Upper lobe of left lung (tissue), 6 donors: ENCODE measurements around the gene HIGD1B. TPM values are rescaled to one million over a fixed set of nuclear protein-coding genes. Genes with fewer than 3 reads are reported as not detected.

Source experiments
- ATAC-seq, 2 donors: fragments of 200-7000 bp; cut with Tn5 transposase; one replicate each; pipeline ENCODE4 v1.9.1; 2022; ENCODE audit warnings: mild to moderate bottlenecking in 2 of 2, moderate library complexity in 2 of 2; ENCODE audit not compliant: low FRiP score in 2 of 2
- DNase-seq, 2 donors: peaks; one replicate each; pipeline ENCODE4 v3.0.0-alpha.2; 2019 to 2020
- H3K27ac ChIP-seq, 4 donors: fragments of 200-600 bp; sonication (generic); one replicate each; pipeline ENCODE4 v1.5.1; 2016 to 2019
- H3K27me3 ChIP-seq, 4 donors: fragments of 200-600 bp; sonication (generic); one replicate each; pipeline ENCODE4 v1.5.1; 2017 to 2019
- H3K36me3 ChIP-seq, 4 donors: fragments of 200-600 bp; sonication (generic); one replicate each; pipeline ENCODE4 v1.5.1; 2016 to 2019
- H3K4me1 ChIP-seq, 4 donors: fragments of 200-600 bp; sonication (generic); one replicate each; pipeline ENCODE4 v1.5.1; 2018 to 2019
- H3K4me3 ChIP-seq, 4 donors: fragments of 200-600 bp; sonication (generic); one replicate each; pipeline ENCODE4 v1.5.1; 2017 to 2019; ENCODE audit warnings: mild to moderate bottlenecking in 2 of 4, moderate library complexity in 1 of 4
- H3K9me3 ChIP-seq, 4 donors: fragments of 200-600 bp; sonication (generic); one replicate each; pipeline ENCODE4 v1.5.1; 2018 to 2019
- EP300 ChIP-seq, 4 donors: sonication (generic); formaldehyde crosslinking; IDR thresholded peaks; one replicate each; pipeline ENCODE4 v1.5.1; 2017; ENCODE audit warnings: antibody characterized with exemption in 4 of 4, control low read depth in 2 of 4
- POLR2A ChIP-seq, 4 donors: fragments of 450-650 bp; IDR thresholded peaks; one replicate each; pipeline ENCODE4 v1.5.1; 2016 to 2017; ENCODE audit warnings: antibody characterized with exemption in 4 of 4, mild to moderate bottlenecking in 2 of 4
- POLR2AphosphoS5 ChIP-seq, 2 donors: sonication (generic); formaldehyde crosslinking; IDR thresholded peaks; one replicate each; pipeline ENCODE4 v1.5.1; 2017; ENCODE audit warnings: antibody characterized with exemption in 2 of 2
- WGBS, 2 donors: methylation state at CpG; one replicate each; pipeline ENCODE4 v1.1.5; 2017 to 2018; 5-methylcytosine and 5-hydroxymethylcytosine counted together
- total RNA-seq, 6 donors: library from RNA; depleted of rRNA in 4 of 6; stranded (reverse); fragments of >200 nt in 4 of 6; gene quantifications; one replicate each; pipeline versions ENCODE4 v1.1.0 to v1.2.1, GENCODE V29; 2016 to 2021
- TF ChIP-seq, protein P1 (sequence below), 6 experiments: fragments of 450-650 bp in 4 of 6; fragments of 200-600 bp in 2 of 6; sonication (generic) in 2 of 6; IDR thresholded peaks; one replicate each; pipeline ENCODE4 v1.5.1; 2016 to 2019; ENCODE audit warnings: antibody characterized with exemption in 6 of 6
- donor health status: DM: no; HTN: no; CAD: no; lungs with moderate emphysema.
- donor health status: DM: no; HTN: yes; CAD: no; lungs with severe emphysema.

HIGD1B gene
- total RNA-seq, 6 donors from 2014 or later: 1.9 to 33.3 (median 15.9) TPM; not detected in 1

DNA sequence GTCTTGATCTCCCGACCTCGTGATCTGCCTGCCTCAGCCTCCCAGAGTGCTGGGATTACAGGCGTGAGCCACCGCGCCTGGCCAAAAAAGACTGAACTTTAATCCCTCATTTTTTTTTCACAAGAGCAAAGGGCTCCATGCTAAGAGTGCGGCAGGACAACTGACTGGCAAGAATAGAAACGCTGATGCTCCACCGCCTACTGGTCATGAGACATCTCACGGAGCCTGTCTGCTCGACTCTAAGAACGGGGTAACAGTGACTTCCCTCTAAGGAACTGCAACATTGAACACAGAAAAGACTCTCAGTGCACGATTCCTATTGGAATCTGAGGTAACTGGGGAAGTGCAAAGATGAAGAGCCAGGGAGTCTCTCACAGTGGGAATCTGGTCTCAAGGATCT lies 23.9 kb downstream of the HIGD1B start:
- WGBS, 2 donors: 94 to 98% methylated on average over 12 of the region's 12 CpGs
- no peaks in the 10 kb centered on the region for H3K4me1 ChIP-seq
- H3K4me3 ChIP-seq: no peak overlapping the region
- no peak for ATAC-seq
- no peaks in the 10 kb centered on the region for H3K27me3 ChIP-seq
- DNase-seq: no peak
- no peak overlapping the region for H3K27ac ChIP-seq
- H3K36me3 ChIP-seq: peaks cover 41 to 98% (median 83%) of the 10 kb centered on the region in 4 donors
- TF ChIP-seq POLR2AphosphoS5 (IDR thresholded peaks at IDR 0.05): no peak
- TF ChIP-seq EP300 (IDR thresholded peaks at IDR 0.05): no peak
- TF ChIP-seq, protein P1, sequence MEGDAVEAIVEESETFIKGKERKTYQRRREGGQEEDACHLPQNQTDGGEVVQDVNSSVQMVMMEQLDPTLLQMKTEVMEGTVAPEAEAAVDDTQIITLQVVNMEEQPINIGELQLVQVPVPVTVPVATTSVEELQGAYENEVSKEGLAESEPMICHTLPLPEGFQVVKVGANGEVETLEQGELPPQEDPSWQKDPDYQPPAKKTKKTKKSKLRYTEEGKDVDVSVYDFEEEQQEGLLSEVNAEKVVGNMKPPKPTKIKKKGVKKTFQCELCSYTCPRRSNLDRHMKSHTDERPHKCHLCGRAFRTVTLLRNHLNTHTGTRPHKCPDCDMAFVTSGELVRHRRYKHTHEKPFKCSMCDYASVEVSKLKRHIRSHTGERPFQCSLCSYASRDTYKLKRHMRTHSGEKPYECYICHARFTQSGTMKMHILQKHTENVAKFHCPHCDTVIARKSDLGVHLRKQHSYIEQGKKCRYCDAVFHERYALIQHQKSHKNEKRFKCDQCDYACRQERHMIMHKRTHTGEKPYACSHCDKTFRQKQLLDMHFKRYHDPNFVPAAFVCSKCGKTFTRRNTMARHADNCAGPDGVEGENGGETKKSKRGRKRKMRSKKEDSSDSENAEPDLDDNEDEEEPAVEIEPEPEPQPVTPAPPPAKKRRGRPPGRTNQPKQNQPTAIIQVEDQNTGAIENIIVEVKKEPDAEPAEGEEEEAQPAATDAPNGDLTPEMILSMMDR (IDR thresholded peaks at IDR 0.05): no peak
- no peak for TF ChIP-seq POLR2A (IDR thresholded peaks at IDR 0.05)
- no peaks in the 10 kb centered on the region for H3K9me3 ChIP-seq

DNA sequence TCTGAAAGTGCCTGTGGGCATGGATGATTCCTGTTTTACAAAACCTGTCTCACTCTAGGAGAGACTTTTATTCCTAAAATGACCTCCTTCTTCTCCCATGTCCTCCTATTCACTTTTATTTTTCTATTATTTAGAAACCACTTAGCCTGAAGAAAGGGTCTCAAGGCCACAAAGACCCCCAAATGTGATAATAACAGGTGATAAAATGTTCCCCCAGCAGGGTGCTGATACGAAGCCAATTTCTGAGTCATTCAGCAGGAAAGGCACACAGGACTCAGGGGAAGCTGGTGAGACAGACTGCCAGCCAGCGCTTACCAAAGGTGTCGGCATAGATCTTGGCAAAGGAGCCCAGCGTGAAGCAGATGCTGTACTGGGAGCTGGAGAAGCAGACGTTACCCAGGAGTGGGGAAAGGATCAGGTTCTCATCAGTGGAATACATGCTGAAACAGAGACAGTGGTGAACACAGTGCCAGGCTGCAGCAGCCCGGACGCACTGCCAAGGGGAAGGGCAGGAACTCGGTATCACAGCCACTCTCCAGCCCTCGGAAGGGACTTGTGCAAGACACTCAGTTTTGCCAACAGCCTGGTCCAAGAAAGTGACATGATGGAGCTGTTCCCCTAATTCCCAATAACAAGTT lies 24.6 kb downstream of the HIGD1B start:
- Histone ChIP-seq H3K4me1 (no peaks in the 10 kb centered on the region), H3K4me3 (no peak overlapping the region), H3K27me3 (no peaks in the 10 kb centered on the region), H3K9me3 (no peaks in the 10 kb centered on the region), H3K36me3 (peaks cover 41 to 97% (median 83%) of the 10 kb centered on the region in 4 donors), H3K27ac (no peak overlapping the region)
- TF ChIP-seq EP300 (IDR thresholded peaks at IDR 0.05) (no peak), POLR2AphosphoS5 (IDR thresholded peaks at IDR 0.05) (peak in 1 of 2 donors; percentile 47), POLR2A (IDR thresholded peaks at IDR 0.05) (no peak)
- TF ChIP-seq, protein P1 (IDR thresholded peaks at IDR 0.05): no peak
- WGBS, 2 donors: 65 to 80% methylated on average over 9 of the region's 9 CpGs
- DNase-seq: no peak
- peak in 1 of 2 donors; percentile 16 for ATAC-seq

DNA sequence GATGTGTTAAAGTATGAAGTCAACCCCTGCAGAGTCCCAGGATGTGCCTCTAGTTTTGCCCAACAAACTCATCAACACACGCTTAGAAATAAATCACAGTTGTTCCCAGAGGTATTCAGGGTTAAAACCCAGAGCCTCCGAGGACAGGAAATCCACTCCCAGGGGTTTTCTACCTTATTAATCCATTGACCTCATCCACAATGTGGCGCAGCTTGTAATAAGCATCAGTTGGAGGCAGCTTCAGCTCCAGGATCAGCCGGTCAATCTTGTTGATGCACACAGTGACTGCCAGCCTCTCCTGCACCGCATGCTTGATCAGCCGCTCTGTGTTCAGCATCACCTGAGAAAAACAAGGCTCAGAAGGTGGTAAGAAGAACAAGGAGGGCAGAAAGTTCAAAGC lies 28.1 kb downstream of the HIGD1B start:
- DNase-seq (no peak), ATAC-seq (no peak)
- no peaks in the 10 kb centered on the region for H3K9me3 ChIP-seq
- H3K36me3 ChIP-seq: peaks cover 55 to 97% (median 77%) of the 10 kb centered on the region in 4 donors
- no peak overlapping the region for H3K27ac ChIP-seq
- no peak overlapping the region for H3K4me3 ChIP-seq
- TF ChIP-seq, protein P1 (IDR thresholded peaks at IDR 0.05): no peak
- no peak for TF ChIP-seq EP300 (IDR thresholded peaks at IDR 0.05)
- TF ChIP-seq POLR2AphosphoS5 (IDR thresholded peaks at IDR 0.05): no peak
- TF ChIP-seq POLR2A (IDR thresholded peaks at IDR 0.05): no peak
- no peaks in the 10 kb centered on the region for H3K27me3 ChIP-seq
- H3K4me1 ChIP-seq: no peaks in the 10 kb centered on the region
- 94 to 96% methylated on average over 6 of the region's 6 CpGs for WGBS, 2 donors

DNA sequence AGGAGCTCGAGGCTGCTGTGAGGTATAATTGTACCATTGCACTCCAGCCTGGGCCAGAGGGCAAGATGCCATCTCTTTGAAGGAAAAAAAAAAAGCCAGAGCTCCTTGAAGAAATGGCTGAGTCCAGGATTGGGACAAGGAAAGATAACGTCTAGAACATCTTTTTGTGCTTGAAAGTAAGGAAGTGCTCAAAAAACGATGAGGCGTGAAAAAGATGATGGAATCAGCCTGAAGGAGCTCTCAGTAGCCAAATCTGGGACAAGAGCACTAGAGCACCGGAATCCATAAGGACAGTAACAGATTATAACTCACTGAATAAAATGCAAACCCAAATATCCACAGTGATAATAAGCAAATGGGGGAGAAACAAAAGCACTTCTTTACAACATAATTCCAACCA lies 29.4 kb downstream of the HIGD1B start:
- H3K36me3 ChIP-seq: peaks cover 60 to 97% (median 74%) of the 10 kb centered on the region in 4 donors
- H3K27ac ChIP-seq: no peak overlapping the region
- TF ChIP-seq POLR2AphosphoS5 (IDR thresholded peaks at IDR 0.05): no peak
- TF ChIP-seq, protein P1 (IDR thresholded peaks at IDR 0.05): no peak
- H3K27me3 ChIP-seq: no peaks in the 10 kb centered on the region
- ATAC-seq (no peak), DNase-seq (no peak)
- no peak overlapping the region for H3K4me3 ChIP-seq
- 87 to 88% methylated on average over 5 of the region's 5 CpGs for WGBS, 2 donors
- no peaks in the 10 kb centered on the region for H3K9me3 ChIP-seq
- no peaks in the 10 kb centered on the region for H3K4me1 ChIP-seq

DNA sequence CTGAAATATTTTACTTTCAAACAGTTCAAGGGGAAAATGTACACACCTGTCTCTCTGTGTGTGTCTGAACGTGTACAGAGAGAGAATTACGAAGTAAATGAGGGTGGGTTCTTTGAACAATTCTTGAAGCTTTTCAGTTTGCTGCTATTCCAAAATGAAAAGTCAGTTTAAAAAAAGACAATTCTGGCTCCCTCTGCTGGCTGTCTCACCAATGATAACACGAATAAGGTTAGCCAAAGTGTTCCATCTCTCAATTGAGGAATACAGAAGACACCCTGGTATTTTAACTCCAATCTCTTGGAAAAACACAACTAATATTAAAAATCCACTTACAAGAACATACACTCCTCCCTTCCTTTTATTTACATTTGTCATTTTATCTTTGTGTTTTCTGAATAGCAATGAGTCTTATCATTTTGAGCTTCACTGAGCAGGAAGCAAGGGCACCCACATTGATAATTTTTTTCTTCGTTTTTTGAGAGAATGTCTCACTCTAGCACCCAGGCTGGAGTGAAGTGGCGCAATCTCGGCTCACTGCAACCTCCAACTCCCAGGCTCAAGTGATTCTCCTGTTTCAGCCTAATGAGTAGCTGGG lies 31.0 kb downstream of the HIGD1B start:
- 58 to 60% methylated on average over 6 of the region's 6 CpGs for WGBS, 2 donors
- Histone ChIP-seq H3K9me3 (no peaks in the 10 kb centered on the region), H3K27me3 (no peaks in the 10 kb centered on the region), H3K36me3 (peaks cover 69 to 97% (median 78%) of the 10 kb centered on the region in 4 donors), H3K4me3 (no peak overlapping the region), H3K27ac (no peak overlapping the region), H3K4me1 (no peaks in the 10 kb centered on the region)
- ATAC-seq: no peak
- no peak for DNase-seq
- TF ChIP-seq EP300 (IDR thresholded peaks at IDR 0.05): no peak
- TF ChIP-seq, protein P1 (IDR thresholded peaks at IDR 0.05): peak in 4 of 6 experiments; percentile 23 to 38 (median 35)
